ENCODE measurements around the gene CSMD2.

CSMD2 gene

DNA sequence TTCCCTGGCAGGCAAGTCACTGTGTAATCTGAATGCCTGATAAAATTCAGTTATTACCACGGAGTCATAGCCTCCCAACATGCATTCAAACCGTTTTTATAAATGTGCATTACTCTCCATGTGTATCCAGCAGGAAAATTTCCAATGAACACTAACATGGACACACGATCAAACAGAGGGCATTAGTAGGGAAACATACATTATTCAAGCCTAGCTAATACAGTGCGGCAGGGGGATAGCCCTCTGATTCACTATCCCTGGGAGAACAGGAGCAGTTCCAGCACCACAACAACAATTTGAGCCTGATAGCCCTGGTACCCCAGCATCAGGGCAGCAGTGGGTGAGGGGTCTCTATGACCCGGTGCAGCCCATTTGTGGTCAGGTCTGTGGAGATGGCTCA is 337.0 kb downstream of the CSMD2 start:
- CTCF ChIA-PET: no interaction called here
- POLR2A ChIA-PET: no interaction called here
- no peak for TF ChIP-seq CTCF (IDR thresholded peaks at IDR 0.05; ENCODE audit: insufficient read depth, low read length, missing control alignments)
- no peak overlapping the region for H3K4me3 ChIP-seq (ENCODE audit: low read depth, low read length)
- DNase-seq (ENCODE audit: low read depth, low spot score): no peak

GRCh38 chr1:33826711-33827110 is 338.3 kb downstream of the CSMD2 start:
- DNase-seq (ENCODE audit: low read depth, low spot score): no peak
- no peak for TF ChIP-seq CTCF (IDR thresholded peaks at IDR 0.05; ENCODE audit: insufficient read depth, low read length, missing control alignments)
- ChIA-PET CTCF (no interaction called here), POLR2A (no interaction called here)
- no peak overlapping the region for H3K4me3 ChIP-seq (ENCODE audit: low read depth, low read length)

GRCh38 chr1:33826311-33826710 is 338.7 kb downstream of the CSMD2 start:
- H3K4me3 ChIP-seq (ENCODE audit: low read depth, low read length): no peak overlapping the region
- no peak for DNase-seq (ENCODE audit: low read depth, low spot score)
- TF ChIP-seq CTCF (IDR thresholded peaks at IDR 0.05; ENCODE audit: insufficient read depth, low read length, missing control alignments): no peak
- CTCF ChIA-PET: no interaction called here
- POLR2A ChIA-PET: no interaction called here

DNA sequence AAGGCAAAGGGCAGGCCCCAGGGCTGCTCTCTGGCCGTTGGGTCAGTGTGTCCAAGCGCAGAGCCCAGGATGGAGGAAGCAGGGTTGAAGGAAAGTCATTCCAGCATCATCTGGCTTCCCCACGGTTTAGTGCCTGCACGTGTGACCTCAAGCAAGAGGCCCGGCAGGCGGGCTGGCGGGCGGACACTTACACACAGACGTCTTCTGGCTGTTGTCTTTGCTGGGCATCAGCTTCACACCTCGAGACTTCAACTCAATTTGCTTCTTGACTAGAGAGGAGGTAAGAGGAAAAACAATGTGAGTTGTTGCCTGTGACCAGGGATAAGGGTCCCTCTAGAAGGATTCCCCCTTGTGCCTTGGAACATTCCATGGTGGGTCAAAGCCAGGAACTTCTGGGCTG is 339.5 kb downstream of the CSMD2 start:
- POLR2A ChIA-PET: no interaction called here

GRCh38 chr1:33824971-33825370 is 340.1 kb downstream of the CSMD2 start:
- no peak overlapping the region for H3K4me3 ChIP-seq (ENCODE audit: low read depth, low read length)
- DNase-seq (ENCODE audit: low read depth, low spot score): no peak
- ChIA-PET POLR2A (no interaction called here), CTCF (no interaction called here)
- TF ChIP-seq CTCF (IDR thresholded peaks at IDR 0.05; ENCODE audit: insufficient read depth, low read length, missing control alignments): no peak

More for the DNA sequence above, 339.5 kb downstream of the CSMD2 start:
- no peak overlapping the region for H3K4me3 ChIP-seq (ENCODE audit: low read depth, low read length)
- TF ChIP-seq CTCF (IDR thresholded peaks at IDR 0.05; ENCODE audit: insufficient read depth, low read length, missing control alignments): no peak
- CTCF ChIA-PET: no interaction called here
- DNase-seq (ENCODE audit: low read depth, low spot score): no peak

- CTCF ChIA-PET: no interaction called here
- no peak for DNase-seq (ENCODE audit: low read depth, low spot score)
- H3K4me3 ChIP-seq (ENCODE audit: low read depth, low read length): no peak overlapping the region
- POLR2A ChIA-PET: no interaction called here
- no peak for TF ChIP-seq CTCF (IDR thresholded peaks at IDR 0.05; ENCODE audit: insufficient read depth, low read length, missing control alignments)
These were observed 340.7 kb downstream of the CSMD2 start for GRCh38 chr1:33824321-33824720.

All from AG04449 (cell line).